GM10248 (cell line): ENCODE measurements around the gene SHANK3.

Experiments used
- CTCF ChIA-PET: fragments of 300-600 bp; sonication (Branson Sonifier 250); formaldehyde crosslinking; extraction: SDS; loops from one replicate; lab custom pipeline; 2021; ENCODE audit warnings: antibody characterized with exemption; lab: Yijun Ruan, JAX
- POLR2A ChIA-PET: fragments of 350-650 bp; sonication (Branson Sonifier 250); formaldehyde crosslinking; extraction: SDS; loops from one replicate; lab custom pipeline; 2020; ENCODE audit warnings: antibody characterized with exemption; lab: Yijun Ruan, JAX
- DNase-seq: peaks from one replicate; pipeline ENCODE4 v3.0.0; 2012; ENCODE audit errors: extremely low spot score
- CTCF ChIP-seq: IDR thresholded peaks from 2 replicates; pipeline ENCODE4 v1.5.1; 2012; ENCODE audit warnings: mild to moderate bottlenecking, low read depth; ENCODE audit errors: extremely low read depth, missing control alignments, control extremely low read depth

Gene SHANK3

DNA sequence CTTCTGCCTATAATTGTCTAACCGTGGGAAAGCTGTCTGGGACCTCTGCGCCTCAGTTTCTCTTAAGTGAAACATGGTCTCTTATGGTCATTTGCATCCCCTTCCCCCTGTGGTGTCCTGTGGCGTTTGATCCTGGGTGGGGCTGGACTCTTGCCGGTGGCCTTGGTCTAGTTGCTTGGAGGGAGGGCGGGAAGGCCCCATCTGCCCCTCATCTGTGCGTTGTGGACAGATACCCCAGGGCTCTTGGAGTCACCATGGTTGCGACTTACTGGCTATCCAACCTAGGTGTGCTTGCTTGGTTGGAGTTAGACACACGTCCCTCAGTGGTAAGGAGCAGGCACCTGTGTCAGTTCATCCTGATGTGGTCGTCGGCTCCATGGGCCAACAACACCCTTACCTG lies 15.2 kb downstream of the SHANK3 start:
- ChIA-PET POLR2A (no interaction called here), CTCF (no interaction called here)
- TF ChIP-seq CTCF = no peak
- DNase-seq = no peak

DNA sequence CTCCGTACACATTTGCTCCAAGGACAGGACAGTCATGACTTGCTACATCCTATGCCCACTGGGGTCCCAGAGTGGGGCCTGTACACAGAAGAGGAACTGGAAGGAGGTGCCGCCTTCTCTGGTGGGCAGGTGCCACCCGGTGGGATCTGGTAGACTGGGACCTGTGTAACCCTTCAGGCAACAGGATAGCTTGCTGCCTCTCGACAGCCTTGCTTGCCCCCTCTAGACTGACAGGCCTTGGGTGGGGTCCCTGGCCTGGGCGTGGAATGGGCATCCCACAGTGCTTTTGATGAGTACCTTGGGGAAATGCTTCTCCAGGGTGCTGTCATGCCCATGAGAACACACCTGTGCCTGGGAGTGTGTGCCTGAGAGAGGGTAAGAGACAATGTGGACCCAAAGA lies 15.8 kb downstream of the SHANK3 start:
- no peak for DNase-seq
- ChIA-PET CTCF (no interaction called here), POLR2A (no interaction called here)
- no peak for TF ChIP-seq CTCF

DNA sequence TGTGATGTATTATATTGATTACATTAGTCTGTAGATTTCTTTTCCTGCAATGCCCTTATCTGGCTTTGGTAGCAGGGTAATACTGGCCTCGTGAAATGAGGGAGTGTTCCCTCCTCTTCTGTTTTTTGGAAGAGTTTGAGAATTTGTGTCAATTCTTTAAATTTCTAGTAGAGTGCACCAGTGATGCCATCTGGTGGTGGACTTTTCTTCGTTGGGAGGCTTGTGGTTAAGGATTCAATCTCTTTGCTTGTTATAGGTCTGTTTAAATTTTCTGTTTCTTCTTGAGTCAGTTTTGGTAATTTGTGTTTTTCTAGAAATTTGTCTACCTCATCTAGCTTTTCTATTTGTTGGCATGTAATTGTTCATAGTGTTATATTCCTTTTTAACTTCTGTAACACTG lies 18.9 kb downstream of the SHANK3 start:
- TF ChIP-seq CTCF = peak; percentile 62
- no peak for DNase-seq
- ChIA-PET POLR2A (no interaction called here), CTCF (interaction anchor here (0.7 to 2.4 kb wide), 10 partner anchors 9 to 447 kb away, joined by 3 to 11 read pairs (median 3); partner anchors contain the start of gene ARSA)

DNA sequence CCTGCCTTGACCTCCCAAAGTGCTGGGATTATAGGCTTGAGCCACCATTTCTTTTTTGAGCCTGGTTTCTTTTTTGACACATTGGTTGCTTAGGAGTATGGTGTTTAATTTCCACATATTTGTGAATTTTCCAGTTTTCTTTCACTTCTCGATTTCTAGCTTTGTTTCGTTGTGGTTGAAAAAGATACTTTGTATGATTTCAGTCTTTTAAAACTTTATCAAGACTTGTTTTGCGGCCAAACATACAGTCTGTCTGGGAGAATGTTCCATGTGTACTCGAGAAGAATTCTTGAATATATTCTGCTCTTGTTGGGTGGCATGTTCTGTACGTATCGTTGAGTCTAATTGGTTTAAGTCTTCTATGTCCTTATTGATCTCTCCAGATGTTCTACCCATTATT lies 20.8 kb downstream of the SHANK3 start:
- CTCF ChIA-PET = interaction anchor here (1.2 kb wide), 1 partner anchor 66 kb away, joined by 4 read pairs; the partner anchor contains the start of gene ARSA
- TF ChIP-seq CTCF = no peak
- POLR2A ChIA-PET = no interaction called here
- no peak for DNase-seq

GRCh38 chr22:50694099-50694605 lies 21.5 kb downstream of the SHANK3 start:
- no peak for TF ChIP-seq CTCF
- no peak for DNase-seq
- ChIA-PET CTCF (interaction anchor here (0.7 to 1.2 kb wide), 3 partner anchors 9 to 67 kb away, joined by 3 to 4 read pairs (median 3); partner anchors contain the start of gene ARSA), POLR2A (no interaction called here)

- POLR2A ChIA-PET = no interaction called here
- no peak for DNase-seq
- no peak for TF ChIP-seq CTCF
- CTCF ChIA-PET = interaction anchor here (0.7 to 1.2 kb wide), 3 partner anchors 8 to 67 kb away, joined by 3 to 4 read pairs (median 3); partner anchors contain the start of gene ARSA
Observed at GRCh38 chr22:50694766-50695420, 22.3 kb downstream of the SHANK3 start.
